HEK293 (cell line): Measurements from ENCODE around the gene LY86.

Source experiments
- OSR2 ChIP-seq: fragments of 450-650 bp; formaldehyde crosslinking; IDR thresholded peaks from 2 replicates; pipeline ENCODE4 v1.5.1; 2016; ENCODE audit warnings: missing biosample characterization, missing genetic modification characterization
- ZNF274 ChIP-seq, 2 experiments: fragments of 200-500 bp in 1 of 2; fragments of 450-650 bp in 1 of 2; sonication (Bioruptor generic) in 1 of 2; formaldehyde crosslinking in 1 of 2; IDR thresholded peaks; 2 replicates each; pipeline versions ENCODE4 v1.5.1 to v1.6.1; 2014 to 2016; ENCODE audit warnings: borderline replicate concordance in 1 of 2, inconsistent platforms in 1 of 2, low read length in 1 of 2, missing biosample characterization in 1 of 2, missing genetic modification characterization in 1 of 2
- ZSCAN16 ChIP-seq: fragments of 450-650 bp; formaldehyde crosslinking; IDR thresholded peaks from 2 replicates; pipeline ENCODE4 v1.5.1; 2016; ENCODE audit warnings: missing biosample characterization, missing genetic modification characterization
- TF ChIP-seq, protein P1 (sequence below): fragments of 450-650 bp; formaldehyde crosslinking; IDR thresholded peaks from 2 replicates; pipeline ENCODE4 v1.5.1; 2016; ENCODE audit warnings: missing biosample characterization, missing genetic modification characterization
- TF ChIP-seq, protein P2 (sequence below): fragments of 450-650 bp; formaldehyde crosslinking; IDR thresholded peaks from 2 replicates; pipeline ENCODE4 v1.5.1; 2016; ENCODE audit warnings: missing biosample characterization, missing genetic modification characterization
- TF ChIP-seq, protein P3 (sequence below): fragments of 450-650 bp; IDR thresholded peaks from 2 replicates; pipeline ENCODE4 v1.5.1; 2018; ENCODE audit warnings: missing biosample characterization, mild to moderate bottlenecking, missing genetic modification characterization

DNA sequence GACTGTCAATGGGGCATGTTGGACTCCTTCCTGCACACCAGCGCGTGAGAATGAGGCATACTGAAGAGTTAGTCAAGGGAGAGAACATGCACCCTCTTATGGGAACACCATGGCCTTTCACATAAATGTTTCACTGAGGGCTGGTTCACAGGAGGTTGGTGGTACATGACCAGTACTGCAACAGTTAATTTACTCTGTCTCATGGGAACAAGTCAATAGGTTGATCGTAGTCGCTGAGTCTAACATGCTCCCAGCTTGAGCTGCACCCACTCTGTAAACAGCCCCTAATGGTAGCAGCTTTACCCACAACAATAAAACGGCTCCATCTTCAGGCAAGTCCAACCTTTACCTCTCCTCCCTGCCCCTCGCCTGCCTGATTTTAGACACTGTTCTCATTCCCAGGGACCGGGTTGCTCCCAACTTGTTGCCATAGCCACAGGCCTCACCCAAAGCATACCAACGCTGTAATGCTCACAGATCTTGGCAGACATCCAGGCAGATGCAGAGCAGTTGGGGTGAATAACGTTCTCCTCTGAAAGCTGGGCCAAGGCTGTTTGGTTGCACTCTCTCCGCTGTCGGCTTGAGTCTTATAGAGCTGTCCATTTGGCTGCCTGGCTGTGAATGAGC is 111.3 kb downstream of the LY86 start:
- TF ChIP-seq OSR2 (tag by site-specific recombination) (no peak), ZSCAN16 (tag by site-specific recombination) (no peak), ZNF274 (IDR thresholded peaks at IDR 0.05; ENCODE audit: low read length) (no peak), ZNF274 (tag by site-specific recombination; IDR thresholded peaks at IDR 0.05; ENCODE audit: borderline replicate concordance) (no peak)
- TF ChIP-seq, protein P1, sequence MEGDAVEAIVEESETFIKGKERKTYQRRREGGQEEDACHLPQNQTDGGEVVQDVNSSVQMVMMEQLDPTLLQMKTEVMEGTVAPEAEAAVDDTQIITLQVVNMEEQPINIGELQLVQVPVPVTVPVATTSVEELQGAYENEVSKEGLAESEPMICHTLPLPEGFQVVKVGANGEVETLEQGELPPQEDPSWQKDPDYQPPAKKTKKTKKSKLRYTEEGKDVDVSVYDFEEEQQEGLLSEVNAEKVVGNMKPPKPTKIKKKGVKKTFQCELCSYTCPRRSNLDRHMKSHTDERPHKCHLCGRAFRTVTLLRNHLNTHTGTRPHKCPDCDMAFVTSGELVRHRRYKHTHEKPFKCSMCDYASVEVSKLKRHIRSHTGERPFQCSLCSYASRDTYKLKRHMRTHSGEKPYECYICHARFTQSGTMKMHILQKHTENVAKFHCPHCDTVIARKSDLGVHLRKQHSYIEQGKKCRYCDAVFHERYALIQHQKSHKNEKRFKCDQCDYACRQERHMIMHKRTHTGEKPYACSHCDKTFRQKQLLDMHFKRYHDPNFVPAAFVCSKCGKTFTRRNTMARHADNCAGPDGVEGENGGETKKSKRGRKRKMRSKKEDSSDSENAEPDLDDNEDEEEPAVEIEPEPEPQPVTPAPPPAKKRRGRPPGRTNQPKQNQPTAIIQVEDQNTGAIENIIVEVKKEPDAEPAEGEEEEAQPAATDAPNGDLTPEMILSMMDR = peak; percentile 76; the same call in 1 of the 2 replicates
- TF ChIP-seq, protein P2, sequence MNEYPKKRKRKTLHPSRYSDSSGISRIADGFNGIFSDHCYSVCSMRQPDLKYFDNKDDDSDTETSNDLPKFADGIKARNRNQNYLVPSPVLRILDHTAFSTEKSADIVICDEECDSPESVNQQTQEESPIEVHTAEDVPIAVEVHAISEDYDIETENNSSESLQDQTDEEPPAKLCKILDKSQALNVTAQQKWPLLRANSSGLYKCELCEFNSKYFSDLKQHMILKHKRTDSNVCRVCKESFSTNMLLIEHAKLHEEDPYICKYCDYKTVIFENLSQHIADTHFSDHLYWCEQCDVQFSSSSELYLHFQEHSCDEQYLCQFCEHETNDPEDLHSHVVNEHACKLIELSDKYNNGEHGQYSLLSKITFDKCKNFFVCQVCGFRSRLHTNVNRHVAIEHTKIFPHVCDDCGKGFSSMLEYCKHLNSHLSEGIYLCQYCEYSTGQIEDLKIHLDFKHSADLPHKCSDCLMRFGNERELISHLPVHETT (tag by site-specific recombination) = no peak
- TF ChIP-seq, protein P3, sequence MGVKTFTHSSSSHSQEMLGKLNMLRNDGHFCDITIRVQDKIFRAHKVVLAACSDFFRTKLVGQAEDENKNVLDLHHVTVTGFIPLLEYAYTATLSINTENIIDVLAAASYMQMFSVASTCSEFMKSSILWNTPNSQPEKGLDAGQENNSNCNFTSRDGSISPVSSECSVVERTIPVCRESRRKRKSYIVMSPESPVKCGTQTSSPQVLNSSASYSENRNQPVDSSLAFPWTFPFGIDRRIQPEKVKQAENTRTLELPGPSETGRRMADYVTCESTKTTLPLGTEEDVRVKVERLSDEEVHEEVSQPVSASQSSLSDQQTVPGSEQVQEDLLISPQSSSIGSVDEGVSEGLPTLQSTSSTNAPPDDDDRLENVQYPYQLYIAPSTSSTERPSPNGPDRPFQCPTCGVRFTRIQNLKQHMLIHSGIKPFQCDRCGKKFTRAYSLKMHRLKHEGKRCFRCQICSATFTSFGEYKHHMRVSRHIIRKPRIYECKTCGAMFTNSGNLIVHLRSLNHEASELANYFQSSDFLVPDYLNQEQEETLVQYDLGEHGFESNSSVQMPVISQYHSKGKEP = no peak
